ENCODE results near the gene OMG.

- no peak for TF ChIP-seq POLR2A (IDR thresholded peaks at IDR 0.05; ENCODE audit: low read length)
- TF ChIP-seq GATA1 (IDR thresholded peaks at IDR 0.05; ENCODE audit: low read depth, low read length): no peak
Measured at GRCh38 chr17:31254654-31255053, 42.4 kb downstream of the OMG start.
